Left kidney (tissue), 2 donors: Measurements from ENCODE around the gene TNS3. TPM values are rescaled to one million over a fixed set of nuclear protein-coding genes. Genes with fewer than 3 reads are reported as not detected.

Experiments used
- DNase-seq: peaks from one replicate; pipeline ENCODE4 v3.0.0-alpha.2; 2013
- polyA plus RNA-seq: library from polyadenylated mRNA; unstranded; fragments of 120-200 nt; gene quantifications from one replicate; pipeline ENCODE4 v1.2.1, GENCODE V29; 2013; ENCODE audit not compliant: insufficient read length

The TNS3 gene
- polyA plus RNA-seq, 1 donor: 87.4 TPM

- DNase-seq: no peak
These were observed 253.3 kb downstream of the TNS3 start for GRCh38 chr7:47328392-47329319.

GRCh38 chr7:47327698-47328391 is 254.1 kb downstream of the TNS3 start:
- peak; percentile 71 for DNase-seq

- no peak for DNase-seq
These were observed 254.6 kb downstream of the TNS3 start for GRCh38 chr7:47327346-47327697.

GRCh38 chr7:47326808-47327207 is 255.1 kb downstream of the TNS3 start:
- no peak for DNase-seq

GRCh38 chr7:47326220-47326619 is 255.7 kb downstream of the TNS3 start:
- DNase-seq: no peak

GRCh38 chr7:47325337-47325736 is 256.6 kb downstream of the TNS3 start:
- DNase-seq: no peak

- no peak for DNase-seq
These were observed 258.0 kb downstream of the TNS3 start for GRCh38 chr7:47323904-47324303.

GRCh38 chr7:47322731-47323130 is 259.2 kb downstream of the TNS3 start:
- no peak for DNase-seq

- DNase-seq: no peak
These were observed 261.6 kb downstream of the TNS3 start for GRCh38 chr7:47320296-47320695.

- no peak for DNase-seq
These were observed 263.3 kb downstream of the TNS3 start for GRCh38 chr7:47318395-47319182.

GRCh38 chr7:47317487-47317886 is 264.4 kb downstream of the TNS3 start:
- no peak for DNase-seq

- no peak for DNase-seq
These were observed 266.9 kb downstream of the TNS3 start for GRCh38 chr7:47314728-47315607.

- DNase-seq: no peak
These were observed 267.7 kb downstream of the TNS3 start for GRCh38 chr7:47314248-47314647.

- DNase-seq: no peak
These were observed 268.3 kb downstream of the TNS3 start for GRCh38 chr7:47313564-47313963.

GRCh38 chr7:47311891-47312290 is 270.0 kb downstream of the TNS3 start:
- no peak for DNase-seq

- no peak for DNase-seq
These were observed 271.9 kb downstream of the TNS3 start for GRCh38 chr7:47310020-47310419.

GRCh38 chr7:47308808-47309207 is 273.1 kb downstream of the TNS3 start:
- no peak for DNase-seq

GRCh38 chr7:47307311-47307710 is 274.6 kb downstream of the TNS3 start:
- DNase-seq: no peak

- DNase-seq: no peak
These were observed 276.9 kb downstream of the TNS3 start for GRCh38 chr7:47304727-47305719.
